Cardiac septum (tissue), 1 donor: ENCODE data around the gene CMKLR1. TPM values are rescaled to one million over a fixed set of nuclear protein-coding genes. Genes with fewer than 3 reads are reported as not detected.

Experiments
- DNase-seq: peaks from one replicate; pipeline ENCODE4 v3.0.0-alpha.2; 2020; ENCODE audit warnings: low spot score
- intact Hi-C: fragments of 100-400 bp; cut with DNase I; formaldehyde crosslinking; loops from one replicate; pipeline ENCODE4 v1.14.0; 2022
- long read RNA-seq: library from polyadenylated mRNA; unstranded; transcript quantifications from one replicate; pipeline ENCODE4 v2.0.0, GENCODE V29; 2021
- total RNA-seq: library from RNA; stranded (reverse); fragmentation: NEBNext Ultra II Directional; extraction: Animal tissue kit (Norgen Biotek cat#: 25700); gene quantifications from one replicate; pipeline ENCODE4 v1.2.1, GENCODE V29; 2021
- donor health status: DM: no; HTN: no; CAD: no.

CMKLR1 gene, protein sequence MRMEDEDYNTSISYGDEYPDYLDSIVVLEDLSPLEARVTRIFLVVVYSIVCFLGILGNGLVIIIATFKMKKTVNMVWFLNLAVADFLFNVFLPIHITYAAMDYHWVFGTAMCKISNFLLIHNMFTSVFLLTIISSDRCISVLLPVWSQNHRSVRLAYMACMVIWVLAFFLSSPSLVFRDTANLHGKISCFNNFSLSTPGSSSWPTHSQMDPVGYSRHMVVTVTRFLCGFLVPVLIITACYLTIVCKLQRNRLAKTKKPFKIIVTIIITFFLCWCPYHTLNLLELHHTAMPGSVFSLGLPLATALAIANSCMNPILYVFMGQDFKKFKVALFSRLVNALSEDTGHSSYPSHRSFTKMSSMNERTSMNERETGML
- 21.0 TPM for total RNA-seq
- long read RNA-seq, partial matches to known transcripts = 0 of 7 reads
- long read RNA-seq, other reads (novel, unspliced or antisense) = 6 of 7 reads

DNA sequence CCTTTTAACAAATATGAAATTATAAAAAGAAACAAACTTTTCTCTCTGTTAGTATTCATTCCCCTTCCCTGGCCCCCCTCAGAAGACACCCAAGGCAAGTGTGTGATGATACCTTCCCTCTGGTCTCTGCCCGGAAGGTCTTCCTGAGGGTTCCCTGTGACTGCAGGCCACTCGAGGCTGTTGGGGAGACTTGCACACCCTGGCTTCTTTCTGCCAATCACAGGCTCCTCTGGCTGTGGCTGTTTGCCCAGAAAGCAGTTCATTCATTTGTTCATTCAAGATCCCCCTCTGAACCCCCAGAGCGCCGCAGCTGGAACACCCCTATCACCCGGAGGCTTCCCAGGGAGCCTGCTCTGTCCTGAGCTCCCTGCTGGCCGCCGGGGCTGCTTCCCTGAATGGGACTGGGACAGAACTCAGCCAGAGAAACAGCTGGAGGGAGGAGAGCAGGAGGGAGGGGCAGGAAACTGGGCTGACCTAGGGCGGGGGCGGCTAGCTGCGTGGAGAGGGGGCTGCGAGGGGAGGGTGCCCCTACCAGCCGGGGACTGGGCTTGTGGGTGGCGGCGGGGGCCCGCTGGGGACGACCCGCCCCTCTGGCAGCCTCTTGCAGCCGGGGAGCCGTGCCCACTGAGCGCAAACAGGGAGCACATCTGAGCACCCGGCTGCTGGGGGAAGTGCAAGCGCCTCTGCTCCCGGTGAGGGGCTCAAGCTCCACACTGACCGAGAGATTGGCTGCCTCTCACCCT lies at the start of gene CMKLR1:
CMKLR1 (minus strand) TSS at position 397 of the 743 bp plus-strand sequence. CDS start 45,720 bp downstream, outside the sequence.
- intact Hi-C loops = loop anchor here (5.0 kb wide), 1 partner anchor 37 kb away; no protein-coding TSS in a partner anchor
- peak; percentile 76 for DNase-seq

DNA sequence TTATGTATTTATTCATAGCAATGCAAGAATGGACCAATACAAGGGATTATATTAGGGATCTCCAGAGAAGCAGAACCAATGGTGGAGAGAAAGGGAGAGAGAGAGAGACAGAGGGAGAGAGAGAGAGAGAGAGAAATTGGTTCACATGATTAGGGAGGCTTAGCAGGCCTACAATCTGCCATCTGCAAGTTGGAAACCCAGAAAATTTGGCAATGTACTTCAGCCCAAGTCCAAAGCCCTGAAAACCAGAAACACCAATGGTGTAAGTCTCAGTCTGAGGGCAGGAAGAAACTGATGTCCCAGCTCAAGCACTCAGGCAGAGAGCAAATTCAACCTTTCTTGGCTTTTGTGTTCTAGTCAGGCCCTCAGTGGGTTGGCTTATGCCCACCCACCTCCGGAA lies 48.7 kb upstream of the CMKLR1 start:
- intact Hi-C loops = no loop called here
- DNase-seq = no peak

DNA sequence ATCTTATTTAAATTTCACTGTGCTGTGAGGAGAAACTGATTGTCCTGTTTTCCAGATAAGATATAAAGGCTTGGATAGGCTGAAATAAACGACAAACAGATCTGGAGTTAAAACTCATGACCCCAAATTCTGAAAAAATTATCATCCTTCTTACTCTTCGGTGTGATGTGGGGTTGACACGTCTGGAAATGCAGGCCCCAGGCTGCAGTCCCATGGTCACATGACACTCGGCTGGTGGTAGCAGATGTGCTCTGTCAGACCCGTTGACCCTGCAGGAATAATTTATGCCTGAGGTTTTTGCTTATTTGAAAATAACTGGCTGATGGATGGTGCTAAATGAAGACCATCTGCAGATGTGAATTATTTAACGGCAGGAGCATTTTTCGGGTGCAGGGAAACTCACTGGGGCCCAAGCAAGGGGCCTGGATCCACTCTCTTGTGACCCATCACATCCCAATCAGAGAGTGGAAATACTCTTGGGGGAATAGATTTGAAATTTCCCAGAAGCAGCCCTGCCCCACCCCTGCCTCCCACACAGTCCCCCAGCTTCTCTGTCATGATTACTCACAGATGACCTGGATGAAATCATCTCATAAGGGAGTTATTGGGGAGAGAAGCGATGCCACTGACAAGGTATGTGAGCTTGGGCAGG lies 47.7 kb upstream of the CMKLR1 start:
- intact Hi-C loops = no loop called here
- no peak for DNase-seq

DNA sequence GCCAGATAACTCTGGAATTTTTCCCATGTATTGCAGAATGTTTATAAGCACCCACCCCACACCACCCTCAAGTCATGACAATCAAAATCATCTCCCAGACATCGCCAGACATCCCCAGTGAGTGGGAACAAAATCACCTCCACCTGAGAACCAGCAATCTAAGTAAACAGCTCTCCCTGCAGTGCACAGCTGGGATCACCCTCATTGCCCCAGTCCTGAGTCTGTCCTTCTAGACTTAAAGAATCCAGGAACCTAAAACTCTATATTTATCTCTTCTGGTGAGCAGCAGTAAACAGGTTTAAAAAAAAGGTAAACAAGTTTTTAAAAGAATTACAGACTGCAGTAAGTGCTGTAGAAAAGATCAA lies 43.3 kb upstream of the CMKLR1 start:
- DNase-seq = no peak
- intact Hi-C loops = no loop called here

DNA sequence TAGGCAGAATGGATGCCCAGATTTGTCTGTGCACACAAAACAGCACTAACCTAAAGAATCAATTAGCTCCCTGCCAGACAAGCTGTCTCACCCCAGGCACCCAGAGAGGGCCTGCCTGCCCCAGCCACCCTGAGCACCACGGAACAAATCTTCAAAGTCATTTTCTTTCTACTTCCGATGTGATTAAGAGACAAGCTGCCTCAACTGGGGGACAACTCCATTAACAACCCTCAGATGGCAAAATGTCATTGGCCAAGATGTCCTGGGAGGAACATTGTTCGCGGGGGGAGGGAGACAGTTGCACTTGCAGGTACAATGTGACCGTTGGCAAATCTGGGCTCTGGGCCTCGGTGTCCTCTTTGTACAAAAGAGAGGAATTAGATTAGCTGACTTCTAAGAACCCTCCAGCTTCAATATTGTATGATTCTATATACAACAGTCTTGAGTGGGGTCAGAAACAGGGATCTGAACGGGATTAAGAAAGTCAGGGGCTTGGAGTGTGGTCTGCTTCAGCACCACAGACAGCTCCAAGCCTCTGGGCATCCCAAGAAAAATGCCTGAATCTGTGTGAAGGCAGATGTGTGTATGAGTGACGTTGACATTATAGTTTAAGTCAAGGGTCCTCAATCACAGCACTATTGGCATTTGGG lies 42.8 kb upstream of the CMKLR1 start:
- intact Hi-C loops = no loop called here
- no peak for DNase-seq

DNA sequence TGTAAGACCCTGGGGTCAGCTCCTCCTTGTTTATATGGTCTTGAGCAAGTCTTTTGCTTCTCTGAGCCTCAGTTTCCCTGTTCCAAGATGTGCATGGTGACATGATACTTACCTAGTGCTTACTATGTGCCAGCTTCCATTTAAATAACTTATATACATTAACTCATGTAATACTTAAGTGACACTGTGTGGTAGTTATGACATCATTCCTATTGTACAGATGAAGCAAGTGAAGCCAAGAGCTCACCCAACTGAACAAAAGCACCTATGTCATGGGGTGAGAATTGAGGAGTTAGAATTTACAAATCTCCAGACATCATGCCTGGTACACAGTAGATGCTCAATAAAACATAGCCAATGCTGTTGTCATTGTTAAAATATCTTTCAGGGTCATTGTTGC lies 41.3 kb upstream of the CMKLR1 start:
- DNase-seq = no peak
- intact Hi-C loops = no loop called here

DNA sequence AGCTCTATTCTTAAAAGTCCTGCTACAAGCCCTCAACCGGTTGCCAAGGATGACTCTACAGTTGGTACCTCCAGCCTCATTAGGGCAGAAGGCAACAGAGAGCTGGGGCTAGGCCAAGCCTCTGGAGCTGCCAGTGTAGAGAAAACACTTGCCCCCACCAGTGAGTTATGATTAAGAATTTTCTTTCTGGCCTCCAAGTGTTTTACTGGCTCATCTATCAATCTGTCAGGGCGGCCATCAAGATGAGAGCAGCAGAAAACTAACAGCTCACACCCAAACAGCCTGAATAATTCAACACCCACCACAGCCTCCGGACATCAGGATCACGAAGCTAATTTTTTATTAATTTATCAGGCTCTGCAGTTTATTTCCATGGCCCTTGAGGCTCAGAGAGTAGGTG lies 40.7 kb upstream of the CMKLR1 start:
- intact Hi-C loops = no loop called here
- DNase-seq = no peak

DNA sequence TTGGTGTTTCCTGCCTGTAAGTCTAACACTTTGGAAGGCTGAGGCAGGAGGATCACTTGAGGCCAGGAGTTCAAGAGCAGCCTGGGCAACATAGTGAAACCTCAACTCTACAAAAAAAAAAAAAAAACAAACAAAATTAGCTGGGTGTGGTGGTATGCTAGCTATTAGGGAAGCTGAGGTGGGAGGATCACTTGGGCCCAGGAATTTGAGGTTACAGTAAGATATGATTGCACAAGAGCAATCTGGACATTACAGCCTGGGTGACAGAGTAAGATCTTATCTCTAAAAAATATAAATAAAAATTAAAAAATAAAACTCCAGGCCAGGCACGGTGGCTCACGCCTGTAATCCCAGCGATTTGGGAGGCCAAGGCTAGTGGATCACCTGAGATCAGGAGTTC lies 39.8 kb upstream of the CMKLR1 start:
- DNase-seq = no peak
- intact Hi-C loops = no loop called here

DNA sequence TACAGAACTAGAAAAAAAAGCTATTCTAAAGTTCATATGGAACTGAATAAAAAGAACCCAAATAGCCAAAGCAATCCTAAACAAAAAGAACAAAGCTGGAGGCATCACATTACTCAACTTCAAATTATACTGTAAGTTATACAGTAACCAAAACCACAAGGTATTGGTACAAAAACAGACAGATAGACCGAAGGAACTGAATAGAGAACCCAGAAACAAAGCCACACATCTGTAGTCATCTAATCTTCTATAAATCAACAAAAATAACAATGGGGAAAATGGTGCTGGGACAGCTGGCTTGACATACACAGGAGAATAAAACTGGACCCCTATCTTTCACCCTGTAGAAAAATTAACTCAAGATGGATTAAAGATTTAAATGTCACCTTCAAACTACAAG lies 38.1 kb upstream of the CMKLR1 start:
- intact Hi-C loops = no loop called here
- no peak for DNase-seq

DNA sequence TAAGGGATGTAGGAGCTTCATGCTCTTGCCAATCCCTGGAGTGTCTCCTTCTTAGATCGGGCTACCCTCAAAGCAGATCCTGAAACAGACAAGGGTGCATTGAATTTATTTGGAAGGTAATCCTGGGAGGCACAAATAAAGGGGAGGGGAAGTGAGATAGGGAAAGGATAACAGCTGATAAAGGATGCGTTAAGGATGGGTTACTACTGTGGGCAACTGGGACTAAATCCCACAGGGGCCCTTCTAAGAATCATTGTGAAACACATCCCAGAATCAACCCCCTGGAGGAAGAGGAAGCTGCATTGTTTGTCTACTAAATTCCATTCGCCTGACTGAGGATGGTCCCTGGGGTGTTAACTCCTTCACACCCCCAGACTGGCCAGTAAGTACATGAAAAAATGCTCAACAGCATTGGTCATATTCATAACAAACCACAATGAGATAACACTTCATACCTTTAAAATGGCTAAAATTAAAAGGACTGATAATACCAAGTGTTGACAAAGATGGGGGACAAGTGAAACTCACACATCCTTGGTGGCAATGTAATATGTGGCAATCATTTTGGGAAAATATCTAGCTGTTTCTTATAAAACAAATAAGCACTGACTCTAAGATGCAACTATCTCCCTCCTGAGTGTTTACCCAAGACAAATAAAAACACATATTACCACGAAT lies 37.0 kb upstream of the CMKLR1 start:
- intact Hi-C loops = no loop called here
- no peak for DNase-seq

DNA sequence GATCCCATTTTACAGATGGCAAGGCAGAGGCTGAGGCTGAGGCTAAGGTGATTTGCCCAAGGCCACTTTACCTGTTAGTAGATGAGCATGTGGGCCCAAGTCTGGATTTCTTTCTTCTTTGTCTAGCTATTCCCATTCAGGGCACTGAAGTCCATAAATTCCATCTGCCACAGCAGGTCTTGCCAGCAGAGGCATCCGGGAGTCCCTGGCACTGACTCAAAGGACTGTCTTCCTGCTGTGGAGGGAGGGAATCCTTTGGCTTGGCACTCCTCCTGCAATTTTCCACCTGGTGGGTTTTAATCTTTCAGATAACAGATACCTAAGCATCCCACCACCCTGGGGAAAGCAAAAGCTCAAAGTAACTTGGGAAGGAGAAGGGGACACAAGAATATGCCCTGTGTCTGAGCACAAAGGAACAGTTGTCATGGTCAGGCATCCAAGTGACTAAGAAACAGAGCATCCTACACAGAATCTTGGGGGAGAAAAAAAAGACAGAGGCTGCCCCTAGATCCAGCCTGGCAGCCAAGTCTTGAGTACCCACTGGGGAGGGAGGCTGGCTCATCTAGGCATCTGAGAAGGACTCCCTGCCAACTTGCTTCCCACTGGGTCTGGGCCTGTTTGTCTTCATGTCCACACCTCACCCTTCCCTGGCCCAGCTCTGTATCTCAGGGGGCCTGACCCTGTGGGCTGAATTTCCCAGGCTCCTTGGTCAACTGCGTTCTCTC lies 35.6 kb upstream of the CMKLR1 start:
- DNase-seq = no peak
- intact Hi-C loops = no loop called here

DNA sequence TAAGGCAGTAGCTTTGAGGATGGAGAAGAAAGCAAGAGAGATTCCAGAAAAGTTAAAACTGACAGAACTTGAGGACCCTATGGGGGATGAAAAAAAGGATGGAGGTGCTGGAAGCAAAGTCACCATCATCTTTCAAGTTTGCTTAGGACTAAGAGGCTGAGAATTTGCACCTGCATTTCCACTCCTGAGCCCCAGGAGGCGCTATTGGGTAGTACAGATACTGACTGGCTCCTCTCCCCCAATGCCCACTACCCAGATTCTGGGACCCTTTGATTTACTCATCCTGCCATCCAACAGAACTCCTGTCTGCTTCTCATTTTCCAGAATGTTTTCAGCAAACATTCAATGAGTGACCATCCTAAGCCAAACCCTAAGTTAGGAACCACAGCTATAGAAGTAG lies 34.0 kb upstream of the CMKLR1 start:
- DNase-seq = no peak
- intact Hi-C loops = no loop called here

DNA sequence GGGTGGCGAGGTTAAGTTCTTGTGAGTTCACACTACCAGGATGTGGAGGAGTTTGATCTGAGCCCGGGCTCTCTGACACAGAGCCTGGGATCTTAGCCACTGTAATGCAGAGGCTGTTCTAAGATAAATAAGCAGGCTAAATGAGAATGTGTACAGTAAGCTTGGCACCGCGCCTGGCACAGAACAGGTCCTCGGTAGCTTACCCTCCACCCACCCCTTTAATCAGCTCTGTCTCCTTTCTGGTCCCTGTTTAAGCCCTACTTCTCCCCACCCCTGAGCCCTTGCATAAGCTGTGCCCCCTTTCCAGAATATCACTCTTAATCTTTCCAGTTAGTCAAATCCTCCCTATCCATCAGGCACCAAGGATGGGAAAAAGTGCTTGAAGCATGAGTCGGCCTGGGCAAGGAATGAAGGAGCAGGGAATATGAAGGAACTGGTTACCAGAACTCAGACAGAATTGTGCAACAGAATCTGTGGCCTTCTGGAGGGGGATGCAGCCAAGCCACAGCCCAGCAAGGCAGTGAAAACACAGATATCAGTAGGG lies 32.8 kb upstream of the CMKLR1 start:
- intact Hi-C loops = no loop called here
- DNase-seq = no peak

DNA sequence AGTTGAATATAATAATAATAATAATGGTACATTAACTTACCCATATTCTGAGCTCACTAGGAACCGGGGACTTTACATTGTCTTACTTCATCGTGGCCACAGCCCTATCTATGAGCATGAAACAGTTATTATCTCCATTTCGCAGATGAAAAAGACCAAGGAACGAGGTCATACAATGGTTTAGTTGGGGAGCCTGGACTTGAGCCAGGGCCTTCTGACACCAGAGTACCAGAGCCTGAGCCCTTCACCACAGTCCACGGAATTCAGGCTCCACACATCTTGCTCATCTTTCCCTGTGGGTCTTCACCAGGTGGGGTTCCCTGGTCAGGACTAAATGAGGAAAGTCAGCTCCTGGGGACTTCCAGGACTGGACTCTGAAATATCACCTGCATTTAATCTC lies 31.3 kb upstream of the CMKLR1 start:
- DNase-seq = no peak
- intact Hi-C loops = no loop called here

DNA sequence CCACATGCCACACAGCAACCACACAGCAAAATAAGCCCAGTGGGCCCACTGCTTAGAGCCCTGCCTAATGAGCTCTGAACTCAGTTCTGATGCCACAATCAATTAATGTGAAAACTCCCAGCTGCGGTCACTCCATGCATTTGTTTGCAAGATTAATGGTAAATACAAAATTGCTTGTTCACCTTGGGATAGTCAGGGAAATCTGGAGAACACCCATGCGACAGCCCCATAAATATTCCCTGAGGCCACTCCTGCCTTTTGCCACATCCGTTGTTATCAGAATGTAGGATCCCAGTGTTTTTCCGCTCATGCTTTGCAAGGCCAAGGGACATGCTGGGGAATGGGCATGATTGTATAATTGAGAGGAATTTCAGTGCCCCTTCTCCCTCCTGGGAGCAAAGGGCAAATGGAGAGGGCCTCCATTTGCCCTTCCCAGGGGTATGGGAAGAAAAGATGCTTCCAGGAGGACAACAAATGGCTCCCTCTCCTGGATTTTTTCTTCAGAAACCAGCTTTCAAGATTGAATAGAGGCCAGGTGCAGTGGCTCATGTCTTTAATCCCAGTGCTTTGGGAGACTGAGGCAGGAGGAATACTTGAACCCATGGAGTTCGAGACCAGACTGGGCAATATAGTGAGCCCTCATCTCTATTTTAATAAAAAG lies 30.8 kb upstream of the CMKLR1 start:
- intact Hi-C loops = no loop called here
- no peak for DNase-seq

DNA sequence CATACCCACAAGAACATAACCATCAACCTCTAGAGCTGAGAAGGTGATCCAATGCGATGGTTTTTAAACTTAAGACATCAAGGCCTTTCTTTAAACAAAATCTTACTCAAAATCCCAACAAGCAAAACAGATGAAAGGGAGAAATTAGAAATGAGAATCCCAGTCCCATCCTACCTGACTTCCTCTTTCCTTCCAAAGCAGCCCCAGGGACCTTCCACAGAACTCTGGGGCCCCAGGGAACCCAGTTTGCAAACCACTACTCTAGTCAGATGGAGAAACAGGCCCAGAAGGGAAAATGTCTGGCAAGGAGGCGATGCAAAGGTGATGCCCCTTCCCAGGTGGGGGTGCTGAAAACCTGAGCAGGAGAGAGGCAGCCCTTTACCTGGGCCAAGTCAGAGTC lies 29.0 kb upstream of the CMKLR1 start:
- intact Hi-C loops = no loop called here
- no peak for DNase-seq

DNA sequence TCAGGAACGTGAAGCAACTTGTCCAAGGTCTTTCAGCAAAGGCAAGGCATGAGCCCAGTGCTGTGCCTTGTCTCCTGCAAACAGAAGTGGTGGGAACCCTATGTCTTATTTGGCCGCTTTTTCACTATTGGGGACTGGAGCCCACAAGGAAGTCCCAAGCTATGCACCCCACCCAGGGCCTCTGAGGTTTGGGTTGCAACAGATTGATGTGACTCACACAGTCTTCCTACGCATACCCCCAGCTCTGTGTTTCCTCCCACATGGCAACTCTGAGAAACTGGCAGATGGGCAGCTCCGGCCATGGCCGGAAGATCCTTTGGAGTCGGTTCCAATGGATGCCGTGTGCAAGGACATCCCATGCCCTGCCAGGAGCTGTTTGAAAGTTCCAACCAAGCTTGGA lies 28.3 kb upstream of the CMKLR1 start:
- intact Hi-C loops = no loop called here

DNA sequence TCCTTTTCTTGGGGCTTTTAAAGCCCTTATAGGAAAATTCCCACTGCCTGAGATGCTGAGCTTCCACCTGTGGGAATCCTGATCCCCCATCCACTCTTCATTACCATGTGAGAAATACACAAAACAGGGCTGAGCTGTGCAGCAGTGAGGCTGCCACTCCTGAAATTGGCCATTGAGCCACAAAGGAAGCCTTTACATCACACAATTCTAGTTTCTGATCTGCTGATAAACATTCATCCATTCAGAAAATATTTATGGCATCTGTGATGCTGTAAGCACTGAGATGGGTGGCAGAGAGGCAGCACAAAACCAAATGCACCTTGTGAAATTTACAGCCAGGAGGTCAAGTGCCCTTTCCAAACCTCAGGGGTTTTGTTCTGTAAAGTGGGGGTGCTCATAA lies 26.2 kb upstream of the CMKLR1 start:
- no peak for DNase-seq
- intact Hi-C loops = no loop called here

More for the DNA sequence above, 28.3 kb upstream of the CMKLR1 start:
- DNase-seq = no peak
